Mucosa of rectum (tissue), 2 donors: ENCODE results near the gene POU2F3.

Source experiments
- H3K27ac ChIP-seq, 2 donors: one replicate each; pipeline ENCODE4 v1.7.0; 2013; ENCODE audit warnings: inconsistent platforms in 2 of 2, low read depth in 2 of 2, low read length in 2 of 2
- H3K27me3 ChIP-seq, 2 donors: one replicate each; pipeline ENCODE4 v1.7.0; 2013; ENCODE audit warnings: low read length in 2 of 2; ENCODE audit not compliant: control insufficient read depth in 2 of 2, insufficient read depth in 2 of 2
- H3K36me3 ChIP-seq, 2 donors: one replicate each; pipeline ENCODE4 v1.7.0; 2013; ENCODE audit warnings: low read length in 2 of 2; ENCODE audit not compliant: control insufficient read depth in 2 of 2, insufficient read depth in 2 of 2
- H3K4me1 ChIP-seq, 2 donors: one replicate each; pipeline ENCODE4 v1.7.0; 2013; ENCODE audit warnings: low read length in 2 of 2, mild to moderate bottlenecking in 1 of 2; ENCODE audit not compliant: control insufficient read depth in 2 of 2, insufficient read depth in 2 of 2
- H3K4me3 ChIP-seq, 2 donors: one replicate each; pipeline ENCODE4 v1.7.0; 2013; ENCODE audit warnings: low read length in 2 of 2
- H3K9ac ChIP-seq, 2 donors: one replicate each; pipeline ENCODE4 v1.7.0; 2013; ENCODE audit warnings: low read length in 2 of 2, low read depth in 1 of 2, mild to moderate bottlenecking in 1 of 2
- H3K9me3 ChIP-seq, 2 donors: one replicate each; pipeline ENCODE4 v1.7.0; 2013; ENCODE audit warnings: low read length in 2 of 2; ENCODE audit not compliant: control insufficient read depth in 2 of 2
- donor health status: healthy.
- donor health status: Normal muscosa, but diverticular disease.

The POU2F3 gene

GRCh38 chr11:120279502-120279901 lies 39.6 kb downstream of the POU2F3 start:
- no peaks in the 10 kb centered on the region for H3K4me1 ChIP-seq
- H3K36me3 ChIP-seq = no peaks in the 10 kb centered on the region
- H3K27me3 ChIP-seq = no peaks in the 10 kb centered on the region
- no peaks in the 10 kb centered on the region for H3K9me3 ChIP-seq
- no peak overlapping the region for H3K9ac ChIP-seq
- H3K4me3 ChIP-seq = no peak overlapping the region
- no peak overlapping the region for H3K27ac ChIP-seq

- Histone ChIP-seq H3K4me1 (no peaks in the 10 kb centered on the region), H3K4me3 (no peak overlapping the region), H3K9me3 (no peaks in the 10 kb centered on the region), H3K27me3 (no peaks in the 10 kb centered on the region), H3K36me3 (no peaks in the 10 kb centered on the region), H3K27ac (no peak overlapping the region), H3K9ac (no peak overlapping the region)
Measured at GRCh38 chr11:120280600-120281051, 40.7 kb downstream of the POU2F3 start.

DNA sequence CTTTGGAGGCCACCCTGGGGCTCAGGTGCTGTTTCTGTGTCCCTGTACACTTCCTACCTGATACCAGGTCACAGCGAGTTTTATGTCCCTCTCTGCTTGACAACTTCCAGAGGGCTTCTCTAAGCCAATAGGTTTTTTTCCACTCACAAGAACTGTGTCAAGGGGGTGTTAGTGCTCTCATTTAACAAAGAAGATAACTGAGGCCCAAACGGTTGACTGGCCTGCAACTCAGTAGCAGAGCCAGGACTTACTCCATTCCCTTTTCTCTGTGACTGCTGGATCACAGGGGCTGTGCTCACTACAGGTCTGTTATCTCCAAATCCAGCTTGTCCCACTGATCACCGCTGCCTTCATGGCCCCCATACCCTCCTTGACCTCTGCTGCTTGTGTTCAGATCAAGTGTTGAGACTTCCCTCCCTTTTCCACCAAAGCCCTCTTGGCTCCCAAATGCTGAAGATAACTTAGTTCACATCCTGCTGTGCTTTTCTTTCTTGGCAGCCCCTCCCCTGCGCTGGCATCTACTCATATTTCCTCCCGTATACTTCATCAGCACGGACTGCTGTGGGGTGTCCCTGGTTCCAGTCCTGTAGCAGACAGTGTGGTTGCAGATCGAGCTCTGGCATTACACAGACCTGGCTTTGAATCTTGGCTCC lies 41.3 kb downstream of the POU2F3 start:
- Histone ChIP-seq H3K36me3 (no peaks in the 10 kb centered on the region), H3K4me3 (no peak overlapping the region), H3K4me1 (no peaks in the 10 kb centered on the region), H3K27ac (no peak overlapping the region), H3K9ac (no peak overlapping the region), H3K9me3 (no peaks in the 10 kb centered on the region), H3K27me3 (no peaks in the 10 kb centered on the region)

GRCh38 chr11:120283124-120283523 lies 43.2 kb downstream of the POU2F3 start:
- Histone ChIP-seq H3K4me1 (no peaks in the 10 kb centered on the region), H3K27ac (no peak overlapping the region), H3K9me3 (no peaks in the 10 kb centered on the region), H3K27me3 (peaks cover 0 to 2% of the 10 kb centered on the region in 2 donors), H3K9ac (no peak overlapping the region), H3K4me3 (no peak overlapping the region), H3K36me3 (no peaks in the 10 kb centered on the region)

- Histone ChIP-seq H3K36me3 (no peaks in the 10 kb centered on the region), H3K9me3 (no peaks in the 10 kb centered on the region), H3K4me3 (no peak overlapping the region), H3K4me1 (no peaks in the 10 kb centered on the region), H3K27me3 (peaks cover 2% of the 10 kb centered on the region in 2 donors), H3K27ac (no peak overlapping the region), H3K9ac (no peak overlapping the region)
Measured at GRCh38 chr11:120284272-120284671, 44.3 kb downstream of the POU2F3 start.

DNA sequence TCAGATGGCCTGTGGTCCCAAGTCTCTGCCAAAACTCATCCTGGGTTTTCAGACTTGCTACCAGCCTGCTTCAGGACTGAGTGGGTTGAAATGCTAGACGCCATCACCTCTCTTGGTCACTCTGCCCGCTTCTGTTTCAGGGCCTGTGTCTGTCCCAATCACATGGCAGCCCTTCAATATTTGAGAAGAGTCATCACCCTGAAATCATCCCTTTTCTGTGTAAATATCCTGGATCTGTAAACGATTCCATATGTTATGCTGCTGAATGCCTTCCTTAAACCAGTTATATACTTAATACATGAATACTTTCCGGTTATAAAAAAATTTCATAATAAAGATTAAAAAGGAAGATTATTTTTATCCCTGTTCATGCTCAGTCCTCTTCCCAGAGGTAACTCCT lies 45.3 kb downstream of the POU2F3 start:
- H3K9me3 ChIP-seq = no peaks in the 10 kb centered on the region
- no peaks in the 10 kb centered on the region for H3K4me1 ChIP-seq
- no peak overlapping the region for H3K9ac ChIP-seq
- peaks cover 2% of the 10 kb centered on the region in 2 donors for H3K27me3 ChIP-seq
- H3K4me3 ChIP-seq = no peak overlapping the region
- H3K27ac ChIP-seq = no peak overlapping the region
- H3K36me3 ChIP-seq = no peaks in the 10 kb centered on the region

DNA sequence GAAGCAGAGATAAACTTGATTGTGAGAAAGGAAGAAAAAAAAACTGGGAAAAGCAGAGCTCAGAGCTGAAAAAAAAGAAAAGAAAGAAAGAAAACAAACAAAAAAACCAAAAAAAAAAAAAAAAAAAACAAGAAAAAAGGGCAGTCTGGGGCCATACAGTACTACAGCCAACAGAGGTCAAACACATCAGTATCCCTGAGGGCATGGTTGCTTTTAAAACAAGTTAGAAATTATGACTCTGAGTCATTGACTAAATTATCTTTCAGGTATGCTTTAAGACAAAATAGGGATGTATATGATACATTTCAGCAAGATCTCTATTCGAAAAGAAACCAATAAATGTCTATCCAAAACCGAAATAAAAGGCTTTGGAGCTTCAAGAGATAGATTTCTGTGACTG lies 48.1 kb downstream of the POU2F3 start:
- no peaks in the 10 kb centered on the region for H3K36me3 ChIP-seq
- H3K4me1 ChIP-seq = peaks cover 0 to 8% of the 10 kb centered on the region in 2 donors
- H3K4me3 ChIP-seq = no peak overlapping the region
- no peaks in the 10 kb centered on the region for H3K9me3 ChIP-seq
- H3K27ac ChIP-seq = no peak overlapping the region
- peaks cover 2% of the 10 kb centered on the region in 2 donors for H3K27me3 ChIP-seq
- no peak overlapping the region for H3K9ac ChIP-seq

- Histone ChIP-seq H3K36me3 (no peaks in the 10 kb centered on the region), H3K4me3 (no peak overlapping the region), H3K27ac (no peak overlapping the region), H3K27me3 (peaks cover 2 to 6% of the 10 kb centered on the region in 2 donors), H3K9me3 (no peaks in the 10 kb centered on the region), H3K9ac (no peak overlapping the region), H3K4me1 (peaks cover 0 to 8% of the 10 kb centered on the region in 2 donors)
Measured at GRCh38 chr11:120289426-120289825, 49.5 kb downstream of the POU2F3 start.

- H3K4me1 ChIP-seq = peaks cover 0 to 12% of the 10 kb centered on the region in 2 donors
- H3K27ac ChIP-seq = no peak overlapping the region
- no peak overlapping the region for H3K4me3 ChIP-seq
- no peaks in the 10 kb centered on the region for H3K9me3 ChIP-seq
- no peaks in the 10 kb centered on the region for H3K36me3 ChIP-seq
- H3K9ac ChIP-seq = no peak overlapping the region
- peaks cover 2 to 8% of the 10 kb centered on the region in 2 donors for H3K27me3 ChIP-seq
Measured at GRCh38 chr11:120290956-120291355, 51.0 kb downstream of the POU2F3 start.

DNA sequence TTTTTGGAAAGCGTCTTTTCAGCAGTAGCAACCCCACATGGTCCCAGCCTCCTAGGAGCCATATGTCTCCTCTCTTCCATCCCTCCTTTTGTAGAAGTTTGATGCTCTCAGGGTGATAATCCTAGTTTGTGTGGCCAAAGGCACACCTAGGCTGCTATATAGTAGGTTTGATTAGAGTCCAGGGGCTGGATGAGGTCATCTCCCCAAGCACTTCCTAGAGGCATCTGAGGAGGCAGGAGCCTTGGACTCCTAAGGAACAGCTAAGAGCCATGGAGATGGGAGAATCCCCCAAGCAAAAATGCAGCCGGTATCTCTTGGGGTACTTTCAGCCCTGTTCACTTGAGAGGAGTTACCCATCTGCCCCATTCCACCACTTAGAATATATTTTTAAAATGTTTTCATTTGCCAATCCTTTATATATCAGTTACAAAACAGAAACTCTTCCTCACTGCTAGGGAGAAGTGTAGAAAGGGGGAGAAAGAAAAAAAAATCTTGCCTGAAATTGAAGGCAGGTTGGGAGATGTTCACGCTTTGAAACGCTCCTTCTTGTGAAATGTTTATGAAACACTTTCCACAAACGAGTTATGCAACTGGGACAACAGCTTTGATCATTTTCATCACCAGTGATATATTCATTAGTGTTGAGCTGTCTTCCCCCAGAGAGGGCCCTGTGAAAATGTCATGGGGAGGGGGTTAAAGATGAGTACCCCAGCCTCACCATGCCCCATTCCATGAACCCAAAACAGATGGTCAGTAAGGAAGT lies 53.3 kb downstream of the POU2F3 start:
- H3K36me3 ChIP-seq = no peaks in the 10 kb centered on the region
- H3K4me1 ChIP-seq = peaks cover 0 to 12% of the 10 kb centered on the region in 2 donors
- H3K27me3 ChIP-seq = peaks cover 0 to 8% of the 10 kb centered on the region in 2 donors
- H3K9me3 ChIP-seq = no peaks in the 10 kb centered on the region
- H3K4me3 ChIP-seq = no peak overlapping the region
- no peak overlapping the region for H3K9ac ChIP-seq
- H3K27ac ChIP-seq = no peak overlapping the region
